ENCODE data around the gene IL6ST.

The IL6ST gene

GRCh38 chr5:55900776-55901175 is 94.0 kb downstream of the IL6ST start:
- intact Hi-C loops (cut with DNase I) = no loop called here
- DNase-seq = no peak

GRCh38 chr5:55900068-55900467 is 94.7 kb downstream of the IL6ST start:
- DNase-seq = no peak
- intact Hi-C loops (cut with DNase I) = no loop called here

- DNase-seq = no peak
- intact Hi-C loops (cut with DNase I) = no loop called here
Observed at GRCh38 chr5:55899344-55899743, 95.4 kb downstream of the IL6ST start.

GRCh38 chr5:55897905-55898304 is 96.9 kb downstream of the IL6ST start:
- intact Hi-C loops (cut with DNase I) = no loop called here
- no peak for DNase-seq

- no peak for DNase-seq
- intact Hi-C loops (cut with DNase I) = no loop called here
Observed at GRCh38 chr5:55897206-55897894, 97.4 kb downstream of the IL6ST start.

GRCh38 chr5:55896663-55897062 is 98.1 kb downstream of the IL6ST start:
- intact Hi-C loops (cut with DNase I) = no loop called here
- DNase-seq = no peak

GRCh38 chr5:55896238-55896637 is 98.5 kb downstream of the IL6ST start:
- no peak for DNase-seq
- intact Hi-C loops (cut with DNase I) = no loop called here

GRCh38 chr5:55895346-55895745 is 99.4 kb downstream of the IL6ST start:
- no peak for DNase-seq
- intact Hi-C loops (cut with DNase I) = no loop called here

- intact Hi-C loops (cut with DNase I) = no loop called here
- DNase-seq = no peak
Observed at GRCh38 chr5:55894135-55894534, 100.6 kb downstream of the IL6ST start.

GRCh38 chr5:55892479-55892878 is 102.3 kb downstream of the IL6ST start:
- DNase-seq = no peak
- intact Hi-C loops (cut with DNase I) = no loop called here

GRCh38 chr5:55888205-55888604 is 106.6 kb downstream of the IL6ST start:
- no peak for DNase-seq
- intact Hi-C loops (cut with DNase I) = no loop called here

GRCh38 chr5:55885359-55885758 is 109.4 kb downstream of the IL6ST start:
- intact Hi-C loops (cut with DNase I) = no loop called here
- DNase-seq = no peak
